ENCODE data around the gene NLRC5. TPM values are rescaled to one million over a fixed set of nuclear protein-coding genes. Genes with fewer than 3 reads are reported as not detected.

The NLRC5 gene
- total RNA-seq, 1 donor from 2014 or later = 29.9 TPM

- DNase-seq (ENCODE audit: low read depth) = no peak
- Histone ChIP-seq H3K36me3 (ENCODE audit: insufficient read depth, low read length) (no peaks in the 10 kb centered on the region), H3K79me2 (ENCODE audit: insufficient read depth, low read length) (no peaks in the 10 kb centered on the region), H4K20me1 (ENCODE audit: insufficient read depth, low read length) (no peaks in the 10 kb centered on the region), H3K27ac (ENCODE audit: low read depth, low read length) (no peak overlapping the region), H3K9ac (ENCODE audit: low read length) (no peak overlapping the region), H3K4me1 (ENCODE audit: insufficient read depth, low read length) (peaks cover 3% of the 10 kb centered on the region), H3K27me3 (ENCODE audit: insufficient read depth, low read length) (no peaks in the 10 kb centered on the region), H2AFZ (ENCODE audit: low read depth, low read length) (no peak overlapping the region), H3K4me3 (ENCODE audit: insufficient read depth, low read depth, low read length) (no peak overlapping the region), H3K4me2 (ENCODE audit: low read length) (no peak overlapping the region), H3K9me3 (ENCODE audit: insufficient read depth, low read depth, low read length) (no peaks in the 10 kb centered on the region)
- peaks cover 3% of the 10 kb centered on the region for H3K9me3 Mint-ChIP-seq (ENCODE audit: unreplicated experiment)
- no peak for FAIRE-seq
- peaks cover 2% of the 10 kb centered on the region for H3K36me3 Mint-ChIP-seq (ENCODE audit: low read depth, unreplicated experiment)
- no peak overlapping the region for H3K27ac Mint-ChIP-seq (ENCODE audit: unreplicated experiment)
- TF ChIP-seq, protein P1, sequence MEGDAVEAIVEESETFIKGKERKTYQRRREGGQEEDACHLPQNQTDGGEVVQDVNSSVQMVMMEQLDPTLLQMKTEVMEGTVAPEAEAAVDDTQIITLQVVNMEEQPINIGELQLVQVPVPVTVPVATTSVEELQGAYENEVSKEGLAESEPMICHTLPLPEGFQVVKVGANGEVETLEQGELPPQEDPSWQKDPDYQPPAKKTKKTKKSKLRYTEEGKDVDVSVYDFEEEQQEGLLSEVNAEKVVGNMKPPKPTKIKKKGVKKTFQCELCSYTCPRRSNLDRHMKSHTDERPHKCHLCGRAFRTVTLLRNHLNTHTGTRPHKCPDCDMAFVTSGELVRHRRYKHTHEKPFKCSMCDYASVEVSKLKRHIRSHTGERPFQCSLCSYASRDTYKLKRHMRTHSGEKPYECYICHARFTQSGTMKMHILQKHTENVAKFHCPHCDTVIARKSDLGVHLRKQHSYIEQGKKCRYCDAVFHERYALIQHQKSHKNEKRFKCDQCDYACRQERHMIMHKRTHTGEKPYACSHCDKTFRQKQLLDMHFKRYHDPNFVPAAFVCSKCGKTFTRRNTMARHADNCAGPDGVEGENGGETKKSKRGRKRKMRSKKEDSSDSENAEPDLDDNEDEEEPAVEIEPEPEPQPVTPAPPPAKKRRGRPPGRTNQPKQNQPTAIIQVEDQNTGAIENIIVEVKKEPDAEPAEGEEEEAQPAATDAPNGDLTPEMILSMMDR (IDR thresholded peaks at IDR 0.05; ENCODE audit: insufficient read depth, low read depth, low read length) = no peak
- TF ChIP-seq EZH2 (IDR thresholded peaks at IDR 0.05; ENCODE audit: insufficient read depth, low read length) = no peak
- no peak overlapping the region for H3K4me3 Mint-ChIP-seq (ENCODE audit: unreplicated experiment)
- H3K4me1 Mint-ChIP-seq (ENCODE audit: low read depth, unreplicated experiment) = no peaks in the 10 kb centered on the region
- H3K27me3 Mint-ChIP-seq (ENCODE audit: low read depth, unreplicated experiment) = peaks cover 27% of the 10 kb centered on the region
Measured at GRCh38 chr16:56974549-56975300, 14.6 kb upstream of the NLRC5 start.

DNA sequence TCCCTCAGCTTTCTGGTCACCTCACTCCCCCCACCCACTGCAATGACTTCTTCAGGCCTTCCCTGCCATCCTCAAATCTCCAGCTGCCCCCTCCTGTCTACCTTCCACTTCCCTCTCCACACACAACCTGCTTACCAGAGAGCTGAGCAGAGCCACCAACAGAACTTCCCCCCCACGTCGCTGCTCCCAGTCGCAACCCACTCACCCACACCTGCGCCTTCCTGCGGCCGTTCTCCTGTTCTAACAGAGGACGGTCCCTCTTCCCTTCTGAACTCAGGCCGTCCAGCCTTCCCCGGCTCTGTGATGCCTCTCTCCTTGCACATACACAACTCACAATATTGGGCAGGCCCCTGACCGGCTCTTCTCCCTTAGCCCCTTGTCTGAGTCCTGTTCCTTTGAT is 13.6 kb upstream of the NLRC5 start:
- no peaks in the 10 kb centered on the region for H3K4me1 Mint-ChIP-seq (ENCODE audit: low read depth, unreplicated experiment)
- DNase-seq (ENCODE audit: low read depth) (no peak), FAIRE-seq (no peak)
- TF ChIP-seq, protein P1 (IDR thresholded peaks at IDR 0.05; ENCODE audit: insufficient read depth, low read depth, low read length) = no peak
- TF ChIP-seq EZH2 (IDR thresholded peaks at IDR 0.05; ENCODE audit: insufficient read depth, low read length) = no peak
- peaks cover 2% of the 10 kb centered on the region for H3K36me3 Mint-ChIP-seq (ENCODE audit: low read depth, unreplicated experiment)
- Histone ChIP-seq H3K4me1 (ENCODE audit: insufficient read depth, low read length) (peaks cover 3% of the 10 kb centered on the region), H3K79me2 (ENCODE audit: insufficient read depth, low read length) (no peaks in the 10 kb centered on the region), H3K9me3 (ENCODE audit: insufficient read depth, low read depth, low read length) (no peaks in the 10 kb centered on the region), H4K20me1 (ENCODE audit: insufficient read depth, low read length) (no peaks in the 10 kb centered on the region), H3K36me3 (ENCODE audit: insufficient read depth, low read length) (no peaks in the 10 kb centered on the region), H3K27ac (ENCODE audit: low read depth, low read length) (no peak overlapping the region), H3K4me3 (ENCODE audit: insufficient read depth, low read depth, low read length) (no peak overlapping the region), H3K4me2 (ENCODE audit: low read length) (no peak overlapping the region), H3K27me3 (ENCODE audit: insufficient read depth, low read length) (no peaks in the 10 kb centered on the region), H2AFZ (ENCODE audit: low read depth, low read length) (no peak overlapping the region), H3K9ac (ENCODE audit: low read length) (no peak overlapping the region)
- H3K9me3 Mint-ChIP-seq (ENCODE audit: unreplicated experiment) = peaks cover 3% of the 10 kb centered on the region
- peaks cover 27% of the 10 kb centered on the region for H3K27me3 Mint-ChIP-seq (ENCODE audit: low read depth, unreplicated experiment)
- no peak overlapping the region for H3K27ac Mint-ChIP-seq (ENCODE audit: unreplicated experiment)
- no peak overlapping the region for H3K4me3 Mint-ChIP-seq (ENCODE audit: unreplicated experiment)

DNA sequence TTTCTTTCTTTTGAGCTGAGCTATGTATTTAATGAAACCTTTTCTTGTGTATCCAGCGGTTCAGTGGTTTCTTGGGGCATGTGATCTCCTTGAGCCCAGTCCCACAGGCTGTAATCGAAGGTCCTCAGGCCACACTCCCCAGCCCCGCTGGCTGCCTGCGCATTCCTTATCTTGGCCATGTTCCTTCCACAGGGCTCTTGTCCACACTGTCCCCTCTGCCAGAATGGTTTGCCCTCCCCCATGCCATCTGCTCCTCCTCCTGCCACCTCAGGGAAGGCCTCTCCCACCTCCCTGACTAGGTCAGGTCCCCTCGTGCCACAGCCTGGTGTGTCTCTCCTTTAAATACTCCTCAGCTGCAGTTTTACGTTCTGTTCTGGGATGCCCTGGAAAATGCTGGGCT is 12.1 kb upstream of the NLRC5 start:
- Histone ChIP-seq H3K9ac (ENCODE audit: low read length) (no peak overlapping the region), H3K9me3 (ENCODE audit: insufficient read depth, low read depth, low read length) (no peaks in the 10 kb centered on the region), H3K27me3 (ENCODE audit: insufficient read depth, low read length) (no peaks in the 10 kb centered on the region), H4K20me1 (ENCODE audit: insufficient read depth, low read length) (no peaks in the 10 kb centered on the region), H3K79me2 (ENCODE audit: insufficient read depth, low read length) (no peaks in the 10 kb centered on the region), H2AFZ (ENCODE audit: low read depth, low read length) (no peak overlapping the region), H3K36me3 (ENCODE audit: insufficient read depth, low read length) (no peaks in the 10 kb centered on the region), H3K4me2 (ENCODE audit: low read length) (no peak overlapping the region), H3K4me1 (ENCODE audit: insufficient read depth, low read length) (peaks cover 3% of the 10 kb centered on the region), H3K4me3 (ENCODE audit: insufficient read depth, low read depth, low read length) (no peak overlapping the region), H3K27ac (ENCODE audit: low read depth, low read length) (no peak overlapping the region)
- FAIRE-seq (no peak), DNase-seq (ENCODE audit: low read depth) (no peak)
- Mint-ChIP-seq H3K9me3 (ENCODE audit: unreplicated experiment) (no peaks in the 10 kb centered on the region), H3K27me3 (ENCODE audit: low read depth, unreplicated experiment) (peaks cover 24% of the 10 kb centered on the region), H3K4me1 (ENCODE audit: low read depth, unreplicated experiment) (no peaks in the 10 kb centered on the region), H3K36me3 (ENCODE audit: low read depth, unreplicated experiment) (peaks cover 7% of the 10 kb centered on the region), H3K4me3 (ENCODE audit: unreplicated experiment) (no peak overlapping the region), H3K27ac (ENCODE audit: unreplicated experiment) (no peak overlapping the region)
- no peak for TF ChIP-seq EZH2 (IDR thresholded peaks at IDR 0.05; ENCODE audit: insufficient read depth, low read length)
- TF ChIP-seq, protein P1 (IDR thresholded peaks at IDR 0.05; ENCODE audit: insufficient read depth, low read depth, low read length) = no peak
